ENCODE data around the gene SMYD3. TPM values are rescaled to one million over a fixed set of nuclear protein-coding genes. Genes with fewer than 3 reads are reported as not detected.
A peak's percentile ranks its signal among the peaks of the same experiment; 100 is the strongest.

SMYD3 gene
- total RNA-seq, 1 experiment from 2014 or later, result 35.1 TPM

DNA sequence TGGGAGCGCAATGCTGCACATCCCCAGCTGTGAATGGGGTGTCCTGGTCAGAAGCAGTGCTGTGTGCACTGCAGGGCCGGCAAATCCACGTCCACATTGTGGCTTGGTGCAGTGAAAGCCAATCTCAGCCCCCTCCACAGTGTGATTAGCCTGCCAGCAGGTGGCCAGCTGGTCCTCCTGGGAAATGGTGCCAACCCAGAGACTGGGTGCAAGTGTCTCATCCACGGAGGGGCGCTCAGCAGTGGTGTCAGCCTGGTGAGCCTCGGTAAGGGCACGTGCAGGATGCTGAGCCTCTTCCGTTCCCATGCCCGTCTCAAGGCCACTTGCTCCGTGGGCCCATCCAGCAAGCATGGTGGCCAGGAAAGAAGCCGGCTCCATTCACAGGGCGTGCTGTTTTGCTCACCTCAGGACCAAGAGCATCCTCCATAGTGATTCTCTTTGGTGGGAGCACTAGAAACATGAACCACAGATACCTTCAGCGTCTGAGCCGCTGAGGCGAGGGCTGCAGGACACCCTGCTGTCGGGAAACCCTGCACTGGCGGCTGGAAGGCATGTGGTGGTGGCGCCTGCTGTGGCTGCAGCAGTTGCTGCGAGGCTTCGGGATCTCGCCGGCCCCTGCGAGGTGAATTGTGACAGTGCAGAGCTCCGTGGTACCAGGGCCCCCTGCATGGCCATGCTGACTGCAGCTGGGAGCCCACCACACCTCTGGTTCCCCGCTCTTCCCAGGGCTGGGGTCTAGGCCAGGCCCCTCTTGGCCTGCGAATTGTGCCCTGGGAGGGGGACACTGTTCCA lies 2.0 kb upstream of the SMYD3 start:
- Mint-ChIP-seq H3K27ac (ENCODE audit: unreplicated experiment) (no peak overlapping the region), H3K4me1 (ENCODE audit: low read depth, unreplicated experiment) (peaks cover 25% of the 10 kb centered on the region), H3K27me3 (ENCODE audit: unreplicated experiment) (no peaks in the 10 kb centered on the region), H3K9me3 (ENCODE audit: low read depth, unreplicated experiment) (no peaks in the 10 kb centered on the region), H3K4me3 (ENCODE audit: low read depth, unreplicated experiment) (no peak overlapping the region), H3K36me3 (ENCODE audit: insufficient read depth, unreplicated experiment) (peaks cover 27% of the 10 kb centered on the region)
- DNase-seq, result no peak
- no TSS peak for BruUV-seq (replicated peaks)
- CTCF ChIA-PET, result no interaction called here
- intact Hi-C loops (cut with micrococcal nuclease; ENCODE audit: unreplicated experiment), result loop anchor here (5.0 kb wide), 1 partner anchor 98 kb away; no protein-coding TSS in a partner anchor
- TF ChIP-seq CTCF (IDR thresholded peaks at IDR 0.05; ENCODE audit: unreplicated experiment), result no peak

DNA sequence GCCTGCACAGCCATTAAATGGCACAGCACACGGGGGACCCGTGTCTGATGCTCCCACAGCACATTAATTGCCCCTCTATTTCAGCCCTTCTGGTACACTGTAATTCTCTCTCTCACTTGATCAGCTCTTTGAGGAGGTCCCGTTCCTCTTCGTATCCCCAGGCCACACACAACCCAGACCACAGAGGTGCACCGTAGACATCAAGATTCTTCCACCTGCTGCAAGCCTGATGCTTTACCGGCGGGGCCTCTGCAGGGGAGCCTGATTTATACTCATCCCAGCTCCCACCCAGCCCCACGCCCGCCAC lies 759 bp downstream of the SMYD3 start:
- intact Hi-C loops (cut with micrococcal nuclease; ENCODE audit: unreplicated experiment), result loop anchor here (5.0 kb wide), 1 partner anchor 101 kb away; no protein-coding TSS in a partner anchor
- DNase-seq, result no peak
- CTCF ChIA-PET, result no interaction called here
- Mint-ChIP-seq H3K27me3 (ENCODE audit: unreplicated experiment) (no peaks in the 10 kb centered on the region), H3K4me1 (ENCODE audit: low read depth, unreplicated experiment) (peaks cover 48% of the 10 kb centered on the region), H3K4me3 (ENCODE audit: low read depth, unreplicated experiment) (peak overlapping the region; percentile 100), H3K27ac (ENCODE audit: unreplicated experiment) (peak overlapping the region; percentile 79), H3K36me3 (ENCODE audit: insufficient read depth, unreplicated experiment) (peaks cover 27% of the 10 kb centered on the region), H3K9me3 (ENCODE audit: low read depth, unreplicated experiment) (no peaks in the 10 kb centered on the region)
- no peak for TF ChIP-seq CTCF (IDR thresholded peaks at IDR 0.05; ENCODE audit: unreplicated experiment)
- BruUV-seq (replicated peaks), result no TSS peak

GRCh38 chr1:246503341-246503740 lies 3.7 kb downstream of the SMYD3 start:
- BruUV-seq (replicated peaks), result no TSS peak
- no peaks in the 10 kb centered on the region for H3K27me3 Mint-ChIP-seq (ENCODE audit: unreplicated experiment)
- TF ChIP-seq CTCF (IDR thresholded peaks at IDR 0.05; ENCODE audit: unreplicated experiment), result no peak
- peak overlapping the region; percentile 55 for H3K27ac Mint-ChIP-seq (ENCODE audit: unreplicated experiment)
- DNase-seq, result peak; percentile 42
- CTCF ChIA-PET, result interaction anchor here (0.7 kb wide), 1 partner anchor 1669 kb away, joined by 3 read pairs; no protein-coding TSS in a partner anchor
- H3K4me1 Mint-ChIP-seq (ENCODE audit: low read depth, unreplicated experiment), result peaks cover 50% of the 10 kb centered on the region
- peak overlapping the region; percentile 20 for H3K4me3 Mint-ChIP-seq (ENCODE audit: low read depth, unreplicated experiment)
- H3K9me3 Mint-ChIP-seq (ENCODE audit: low read depth, unreplicated experiment), result no peaks in the 10 kb centered on the region
- H3K36me3 Mint-ChIP-seq (ENCODE audit: insufficient read depth, unreplicated experiment), result peaks cover 27% of the 10 kb centered on the region
- intact Hi-C loops (cut with micrococcal nuclease; ENCODE audit: unreplicated experiment), result loop anchor here (5.0 kb wide), 1 partner anchor 64 kb away; the partner anchor contains the start of genes CNST and TFB2M

DNA sequence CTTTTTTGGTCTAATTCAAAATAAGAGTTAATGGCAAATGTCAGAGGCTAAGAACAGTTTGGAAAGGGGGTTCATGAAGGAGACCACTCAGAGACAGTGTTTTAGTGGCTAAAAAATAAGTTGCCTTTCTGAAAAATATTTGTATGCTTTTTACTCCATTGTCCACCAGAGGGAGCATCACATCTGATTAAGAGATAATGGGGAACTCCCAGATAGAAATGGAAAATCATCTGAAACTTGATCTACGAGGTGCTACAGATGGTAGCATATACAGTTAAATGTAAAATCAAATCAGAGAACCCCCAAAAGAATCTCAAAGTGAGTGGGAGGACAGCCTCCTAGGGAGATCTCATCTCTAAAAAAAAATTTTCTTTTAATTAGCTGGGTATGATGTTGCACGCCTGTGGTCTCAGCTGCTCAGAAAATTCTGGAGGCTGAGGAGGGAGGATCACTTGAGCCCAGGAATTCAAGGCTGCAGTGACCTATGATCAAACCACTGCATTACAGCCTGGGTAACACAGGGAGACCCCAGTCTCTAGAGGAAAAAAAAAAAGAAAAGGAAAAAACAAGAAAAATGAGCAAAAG lies 9.7 kb downstream of the SMYD3 start:
- TF ChIP-seq CTCF (IDR thresholded peaks at IDR 0.05; ENCODE audit: unreplicated experiment), result peak; percentile 46
- CTCF ChIA-PET, result interaction anchor here (0.7 to 1.0 kb wide), 3 partner anchors 30 to 256 kb away, joined by 3 read pairs; no protein-coding TSS in a partner anchor
- no peaks in the 10 kb centered on the region for H3K36me3 Mint-ChIP-seq (ENCODE audit: insufficient read depth, unreplicated experiment)
- peaks cover 22% of the 10 kb centered on the region for H3K4me1 Mint-ChIP-seq (ENCODE audit: low read depth, unreplicated experiment)
- BruUV-seq (replicated peaks), result no TSS peak
- no peak overlapping the region for H3K4me3 Mint-ChIP-seq (ENCODE audit: low read depth, unreplicated experiment)
- intact Hi-C loops (cut with micrococcal nuclease; ENCODE audit: unreplicated experiment), result loop anchor here (1.0 to 2.0 kb wide), 3 partner anchors 35 to 257 kb away; no protein-coding TSS in a partner anchor
- H3K9me3 Mint-ChIP-seq (ENCODE audit: low read depth, unreplicated experiment), result no peaks in the 10 kb centered on the region
- DNase-seq, result peak; percentile 44
- H3K27me3 Mint-ChIP-seq (ENCODE audit: unreplicated experiment), result no peaks in the 10 kb centered on the region
- H3K27ac Mint-ChIP-seq (ENCODE audit: unreplicated experiment), result no peak overlapping the region
